ENCODE data around the gene MSANTD1. TPM values are rescaled to one million over a fixed set of nuclear protein-coding genes. Genes with fewer than 3 reads are reported as not detected.

The MSANTD1 gene
- total and polyA plus RNA-seq, 2 donors (not counting 1 experiment from before 2014, with no cell fraction given): 0.78 to 5.5 TPM

GRCh38 chr4:3304831-3305609, 56.1 kb downstream of the MSANTD1 start:
- Histone ChIP-seq H3K36me3 (replicated peaks in 1 of 2; ENCODE audit: control extremely low read depth in 1 of 2, control insufficient read depth in 1 of 2, extremely low read depth in 1 of 2, insufficient read depth in 2 of 2, low read length in 1 of 2) (no peaks in the 10 kb centered on the region), H4K20me1 (ENCODE audit: control insufficient read depth, insufficient read depth, low read length, poor library complexity, severe bottlenecking) (no peaks in the 10 kb centered on the region), H3K79me2 (ENCODE audit: control insufficient read depth, insufficient read depth, low read length) (peaks cover 10% of the 10 kb centered on the region), H3K4me1 (ENCODE audit: control insufficient read depth in 2 of 2, insufficient read depth in 2 of 2, low read length in 2 of 2) (peaks cover 27 to 39% of the 10 kb centered on the region in 2 donors), H3K9ac (ENCODE audit: low read length) (no peak overlapping the region), H3K27me3 (replicated peaks in 1 of 4; ENCODE audit: control extremely low read depth in 1 of 4, control insufficient read depth in 3 of 4, insufficient read depth in 4 of 4, low read length in 3 of 4) (no peaks in the 10 kb centered on the region), H3K27ac (ENCODE audit: low read length in 2 of 2) (no peak overlapping the region), H2AFZ (ENCODE audit: insufficient read depth, low read depth, low read length, poor library complexity, severe bottlenecking) (no peak overlapping the region), H3K4me2 (replicated peaks; ENCODE audit: low read depth, low read length, poor library complexity, severe bottlenecking) (no peak overlapping the region), H3K9me3 (ENCODE audit: control extremely low read depth in 1 of 3, control insufficient read depth in 2 of 3, insufficient read depth in 1 of 3, low read length in 2 of 3) (peaks cover 0 to 4% (median 0%) of the 10 kb centered on the region in 3 donors), H3K4me3 (ENCODE audit: control extremely low read depth in 1 of 5, extremely low read depth in 1 of 5, insufficient read depth in 1 of 5, low read depth in 2 of 5, low read length in 4 of 5) (no peak overlapping the region)
- ATAC-seq (ENCODE audit: low read depth) (no peak), DNase-seq (no peak)
- H3K27ac Mint-ChIP-seq: no peak overlapping the region
- peaks cover 46% of the 10 kb centered on the region for H3K4me1 Mint-ChIP-seq
- no peaks in the 10 kb centered on the region for H3K27me3 Mint-ChIP-seq
- no peak overlapping the region for H3K4me3 Mint-ChIP-seq
- intact Hi-C loops (cut with micrococcal nuclease): loop anchor here (5.0 kb wide), 1 partner anchor 177 kb away; no protein-coding TSS in a partner anchor
- TF ChIP-seq CTCF (IDR thresholded peaks at IDR 0.05) (no peak), EZH2 (IDR thresholded peaks at IDR 0.05; ENCODE audit: borderline replicate concordance, insufficient read depth, low read depth, low read length, poor library complexity, severe bottlenecking) (no peak)
- ChIA-PET POLR2A (no interaction called here), CTCF (no interaction called here)
- 80% methylated on average over 21 of the region's 25 CpGs for WGBS (ENCODE audit: insufficient coverage)
- no peaks in the 10 kb centered on the region for H3K9me3 Mint-ChIP-seq (ENCODE audit: insufficient read depth)

GRCh38 chr4:3305610-3306371, 56.8 kb downstream of the MSANTD1 start:
- H3K27ac ChIP-seq (ENCODE audit: low read length in 2 of 2): no peak overlapping the region
- Mint-ChIP-seq H3K27ac (no peak overlapping the region), H3K4me3 (no peak overlapping the region), H3K9me3 (ENCODE audit: insufficient read depth) (no peaks in the 10 kb centered on the region), H3K27me3 (no peaks in the 10 kb centered on the region), H3K4me1 (peaks cover 46% of the 10 kb centered on the region)
- DNase-seq: no peak
- no peak overlapping the region for H3K9ac ChIP-seq (ENCODE audit: low read length)
- peaks cover 0 to 4% (median 0%) of the 10 kb centered on the region in 3 donors for H3K9me3 ChIP-seq (ENCODE audit: control extremely low read depth in 1 of 3, control insufficient read depth in 2 of 3, insufficient read depth in 1 of 3, low read length in 2 of 3)
- ChIA-PET POLR2A (no interaction called here), CTCF (no interaction called here)
- H2AFZ ChIP-seq (ENCODE audit: insufficient read depth, low read depth, low read length, poor library complexity, severe bottlenecking): no peak overlapping the region
- intact Hi-C loops (cut with micrococcal nuclease): no loop called here
- H4K20me1 ChIP-seq (ENCODE audit: control insufficient read depth, insufficient read depth, low read length, poor library complexity, severe bottlenecking): no peaks in the 10 kb centered on the region
- H3K27me3 ChIP-seq (replicated peaks in 1 of 4; ENCODE audit: control extremely low read depth in 1 of 4, control insufficient read depth in 3 of 4, insufficient read depth in 4 of 4, low read length in 3 of 4): no peaks in the 10 kb centered on the region
- 67% methylated on average over 9 of the region's 9 CpGs for WGBS (ENCODE audit: insufficient coverage)
- H3K4me3 ChIP-seq (ENCODE audit: control extremely low read depth in 1 of 5, extremely low read depth in 1 of 5, insufficient read depth in 1 of 5, low read depth in 2 of 5, low read length in 4 of 5): no peak overlapping the region
- peaks cover 10% of the 10 kb centered on the region for H3K79me2 ChIP-seq (ENCODE audit: control insufficient read depth, insufficient read depth, low read length)
- H3K4me1 ChIP-seq (ENCODE audit: control insufficient read depth in 2 of 2, insufficient read depth in 2 of 2, low read length in 2 of 2): peaks cover 27 to 39% of the 10 kb centered on the region in 2 donors
- no peak for TF ChIP-seq EZH2 (IDR thresholded peaks at IDR 0.05; ENCODE audit: borderline replicate concordance, insufficient read depth, low read depth, low read length, poor library complexity, severe bottlenecking)
- TF ChIP-seq CTCF (IDR thresholded peaks at IDR 0.05): no peak
- no peak overlapping the region for H3K4me2 ChIP-seq (replicated peaks; ENCODE audit: low read depth, low read length, poor library complexity, severe bottlenecking)
- ATAC-seq (ENCODE audit: low read depth): no peak
- H3K36me3 ChIP-seq (replicated peaks in 1 of 2; ENCODE audit: control extremely low read depth in 1 of 2, control insufficient read depth in 1 of 2, extremely low read depth in 1 of 2, insufficient read depth in 2 of 2, low read length in 1 of 2): no peaks in the 10 kb centered on the region

Measured in B cell (primary cell).